WTC11 (cell line): ENCODE data around the gene SLC25A41. TPM values are rescaled to one million over a fixed set of nuclear protein-coding genes. Genes with fewer than 3 reads are reported as not detected.

ENCODE experiments used
- ATAC-seq: fragments of 200-7000 bp; cut with Tn5 transposase; 2 replicates; pipeline ENCODE4 v1.10.0; 2021; ENCODE audit warnings: mild to moderate bottlenecking, moderate library complexity
- CTCF ChIA-PET: fragments of 300-600 bp; sonication (Branson Sonifier 250); formaldehyde crosslinking; loops from one replicate; lab custom pipeline; 2021; ENCODE audit warnings: antibody characterized with exemption; lab: Charles Lee
- POLR2A ChIA-PET: fragments of 350-600 bp; sonication (Branson Sonifier 250); formaldehyde crosslinking; loops from one replicate; lab custom pipeline; 2021; ENCODE audit warnings: antibody characterized with exemption; lab: Charles Lee
- DNase-seq: peaks from one replicate; pipeline ENCODE4 v3.0.0; 2021; ENCODE audit warnings: low spot score
- H3K27ac Mint-ChIP-seq: 2 replicates; pipeline ENCODE4 v1.8.0; 2021; ENCODE audit warnings: mixed read lengths
- H3K27me3 Mint-ChIP-seq: 2 replicates; pipeline ENCODE4 v1.8.0; 2021; ENCODE audit warnings: low read depth, mild to moderate bottlenecking, moderate library complexity, mixed read lengths
- H3K36me3 Mint-ChIP-seq: 2 replicates; pipeline ENCODE4 v1.8.0; 2021; ENCODE audit warnings: mixed read lengths
- H3K4me1 Mint-ChIP-seq: 2 replicates; pipeline ENCODE4 v1.8.0; 2022; ENCODE audit warnings: mixed read lengths
- H3K4me3 Mint-ChIP-seq: 2 replicates; pipeline ENCODE4 v1.8.0; 2021; ENCODE audit warnings: mild to moderate bottlenecking, moderate library complexity, mixed read lengths
- H3K9me3 Mint-ChIP-seq: 2 replicates; pipeline ENCODE4 v1.8.0; 2021; ENCODE audit warnings: mixed read lengths
- AR ChIP-seq: fragments of 250-450 bp; sonication (Bioruptor Pico); IDR thresholded peaks from 2 replicates; pipeline ENCODE4 v1.9.0; 2021; ENCODE audit warnings: mild to moderate bottlenecking
- ARID4B ChIP-seq: sonication (generic); formaldehyde crosslinking; IDR thresholded peaks from 2 replicates; pipeline ENCODE4 v1.8.0; 2023; ENCODE audit warnings: missing genetic modification reagents, mild to moderate bottlenecking, borderline replicate concordance
- ATF1 ChIP-seq: sonication (generic); formaldehyde crosslinking; IDR thresholded peaks from 2 replicates; pipeline ENCODE4 v1.8.1; 2023; ENCODE audit warnings: mild to moderate bottlenecking, moderate library complexity, missing genetic modification reagents
- ATF3 ChIP-seq: sonication (generic); formaldehyde crosslinking; conservative IDR thresholded peaks from 2 replicates; pipeline ENCODE4 v1.8.1; 2022; ENCODE audit warnings: mild to moderate bottlenecking, missing genetic modification reagents
- CBFB ChIP-seq: sonication (generic); formaldehyde crosslinking; IDR thresholded peaks from 2 replicates; pipeline ENCODE4 v1.8.1; 2022; ENCODE audit warnings: mild to moderate bottlenecking, low read depth, missing genetic modification reagents
- E2F5 ChIP-seq: sonication (generic); formaldehyde crosslinking; IDR thresholded peaks from 2 replicates; pipeline ENCODE4 v1.8.1; 2022; ENCODE audit warnings: mild to moderate bottlenecking, moderate library complexity, missing genetic modification reagents
- FOXJ3 ChIP-seq: sonication (generic); formaldehyde crosslinking; IDR thresholded peaks from 2 replicates; pipeline ENCODE4 v1.9.0; 2021; ENCODE audit warnings: missing genetic modification reagents, mild to moderate bottlenecking, borderline replicate concordance
- GABPB1 ChIP-seq: sonication (generic); formaldehyde crosslinking; IDR thresholded peaks from 2 replicates; pipeline ENCODE4 v1.8.1; 2023; ENCODE audit warnings: mild to moderate bottlenecking, missing genetic modification reagents
- IRF2 ChIP-seq: sonication (generic); formaldehyde crosslinking; IDR thresholded peaks from 2 replicates; pipeline ENCODE4 v1.8.0; 2022; ENCODE audit warnings: low read depth, missing genetic modification reagents, borderline replicate concordance
- MYBL2 ChIP-seq: sonication (generic); formaldehyde crosslinking; IDR thresholded peaks from 2 replicates; pipeline ENCODE4 v1.8.1; 2023; ENCODE audit warnings: mild to moderate bottlenecking, moderate library complexity, missing genetic modification reagents
- NFATC4 ChIP-seq: fragments of 250-450 bp; sonication (Bioruptor Pico); IDR thresholded peaks from 2 replicates; pipeline ENCODE4 v1.9.0; 2021; ENCODE audit warnings: mild to moderate bottlenecking
- SMAD3 ChIP-seq: sonication (generic); formaldehyde crosslinking; IDR thresholded peaks from 2 replicates; pipeline ENCODE4 v1.8.0; 2022; ENCODE audit warnings: missing genetic modification reagents, mild to moderate bottlenecking, borderline replicate concordance
- USF1 ChIP-seq: sonication (generic); formaldehyde crosslinking; IDR thresholded peaks from 2 replicates; pipeline ENCODE4 v1.8.0; 2022; ENCODE audit warnings: mild to moderate bottlenecking, missing genetic modification reagents
- ZBTB21 ChIP-seq: sonication (generic); formaldehyde crosslinking; IDR thresholded peaks from 2 replicates; pipeline ENCODE4 v1.8.1; 2023; ENCODE audit warnings: mild to moderate bottlenecking, missing genetic modification reagents, borderline replicate concordance
- ZNF317 ChIP-seq: sonication (generic); formaldehyde crosslinking; IDR thresholded peaks from 2 replicates; pipeline ENCODE4 v1.8.1; 2023; ENCODE audit warnings: low read depth, mild to moderate bottlenecking, moderate library complexity, missing genetic modification reagents, borderline replicate concordance
- ZNF416 ChIP-seq: fragments of 250-450 bp; sonication (Bioruptor Pico); IDR thresholded peaks from 2 replicates; pipeline ENCODE4 v1.9.0; 2021; ENCODE audit warnings: mild to moderate bottlenecking, inconsistent platforms
- ZNF532 ChIP-seq: fragments of 250-450 bp; sonication (Bioruptor Pico); IDR thresholded peaks from 2 replicates; pipeline ENCODE4 v1.9.0; 2021; ENCODE audit warnings: mild to moderate bottlenecking, borderline replicate concordance
- ZNF671 ChIP-seq: fragments of 250-450 bp; sonication (Bioruptor Pico); IDR thresholded peaks from 2 replicates; pipeline ENCODE4 v1.8.0; 2021; ENCODE audit warnings: mild to moderate bottlenecking
- total RNA-seq: library from RNA; stranded (reverse); gene quantifications from 3 replicates; pipeline ENCODE4 v1.2.3, GENCODE V29; 2021

Gene SLC25A41
- total RNA-seq, 1 experiment from 2014 or later: 0.35 TPM

GRCh38 chr19:6409346-6409745, 24.2 kb downstream of the SLC25A41 start (continued):
- TF ChIP-seq AR (no peak), ZNF317 (CRISPR knock-in tag) (no peak), ATF3 (CRISPR knock-in tag) (no peak)
- TF ChIP-seq, all 79 proteins: peak for 0

- Mint-ChIP-seq H3K27me3 (no peaks in the 10 kb centered on the region), H3K4me3 (no peak overlapping the region), H3K27ac (no peak overlapping the region), H3K9me3 (no peaks in the 10 kb centered on the region), H3K36me3 (no peaks in the 10 kb centered on the region), H3K4me1 (no peaks in the 10 kb centered on the region)
- TF ChIP-seq FOXJ3 (no peak), MYBL2 (CRISPR knock-in tag) (no peak), GABPB1 (CRISPR knock-in tag) (no peak), CBFB (CRISPR knock-in tag) (no peak), ZBTB21 (CRISPR knock-in tag) (no peak), USF1 (CRISPR knock-in tag) (no peak), ZNF671 (CRISPR knock-in tag) (no peak), ATF1 (no peak), NFATC4 (CRISPR knock-in tag) (no peak)
- ATAC-seq (no peak), DNase-seq (no peak)
- ChIA-PET POLR2A (no interaction called here), CTCF (no interaction called here)
Measured at GRCh38 chr19:6406401-6406800, 27.2 kb downstream of the SLC25A41 start.

GRCh38 chr19:6402837-6403608, 30.5 kb downstream of the SLC25A41 start:
- no peak for ATAC-seq
- POLR2A ChIA-PET: no interaction called here
- CTCF ChIA-PET: interaction anchor here (1.1 to 2.3 kb wide), 2 partner anchors 9 to 10 kb away, joined by 3 to 13 read pairs; partner anchors contain the start of gene GTF2F1
- Mint-ChIP-seq H3K4me1 (no peaks in the 10 kb centered on the region), H3K27ac (no peak overlapping the region), H3K36me3 (no peaks in the 10 kb centered on the region), H3K9me3 (no peaks in the 10 kb centered on the region), H3K27me3 (no peaks in the 10 kb centered on the region), H3K4me3 (no peak overlapping the region)
- no peak for DNase-seq
- TF ChIP-seq ARID4B: no peak
- TF ChIP-seq ZNF532 (CRISPR knock-in tag): no peak
- TF ChIP-seq ZNF416 (CRISPR knock-in tag): no peak
- TF ChIP-seq SMAD3: no peak
- TF ChIP-seq CBFB (CRISPR knock-in tag): no peak
- TF ChIP-seq IRF2 (CRISPR knock-in tag): no peak
- TF ChIP-seq E2F5 (CRISPR knock-in tag): no peak
